Liver (tissue), 3 donors: ENCODE data around the gene RASGRP3.

ENCODE experiments used
- ATF3 ChIP-seq: IDR thresholded peaks from 2 replicates; pipeline ENCODE4 v1.6.1; 2016; ENCODE audit warnings: antibody characterized with exemption
- CTCF ChIP-seq: fragments of 150-350 bp; IDR thresholded peaks from 2 replicates; pipeline ENCODE4 v1.5.1; 2017; ENCODE audit warnings: improper control_type of control experiment, low read depth, low read length; ENCODE audit not compliant: missing input control
- FOXA2 ChIP-seq: IDR thresholded peaks from 2 replicates; pipeline ENCODE4 v1.6.1; 2016; ENCODE audit warnings: antibody characterized with exemption
- HNF4A ChIP-seq, 2 donors: conservative IDR thresholded peaks; 2 replicates each; pipeline ENCODE4 v1.6.1; 2016; ENCODE audit warnings: antibody characterized with exemption in 2 of 2, mild to moderate bottlenecking in 2 of 2
- RAD21 ChIP-seq, 2 donors: IDR thresholded peaks; 2 replicates each; pipeline ENCODE4 v1.6.1; 2016; ENCODE audit warnings: antibody characterized with exemption in 2 of 2, mild to moderate bottlenecking in 2 of 2
- REST ChIP-seq: IDR thresholded peaks from 2 replicates; pipeline ENCODE4 v1.6.1; 2016; ENCODE audit warnings: antibody characterized with exemption, mild to moderate bottlenecking
- donor health status: healthy.
- donor health status: healthy.

- TF ChIP-seq HNF4A (conservative IDR thresholded peaks at IDR 0.05): no peak
- TF ChIP-seq RAD21 (IDR thresholded peaks at IDR 0.05): no peak
- TF ChIP-seq CTCF: no peak
- TF ChIP-seq FOXA2: no peak
- no peak for TF ChIP-seq ATF3
- TF ChIP-seq REST: no peak
These were observed 101.2 kb downstream of the RASGRP3 start for GRCh38 chr2:33577668-33578067.
